ENCODE results near the gene CRYGN.

Gene CRYGN

DNA sequence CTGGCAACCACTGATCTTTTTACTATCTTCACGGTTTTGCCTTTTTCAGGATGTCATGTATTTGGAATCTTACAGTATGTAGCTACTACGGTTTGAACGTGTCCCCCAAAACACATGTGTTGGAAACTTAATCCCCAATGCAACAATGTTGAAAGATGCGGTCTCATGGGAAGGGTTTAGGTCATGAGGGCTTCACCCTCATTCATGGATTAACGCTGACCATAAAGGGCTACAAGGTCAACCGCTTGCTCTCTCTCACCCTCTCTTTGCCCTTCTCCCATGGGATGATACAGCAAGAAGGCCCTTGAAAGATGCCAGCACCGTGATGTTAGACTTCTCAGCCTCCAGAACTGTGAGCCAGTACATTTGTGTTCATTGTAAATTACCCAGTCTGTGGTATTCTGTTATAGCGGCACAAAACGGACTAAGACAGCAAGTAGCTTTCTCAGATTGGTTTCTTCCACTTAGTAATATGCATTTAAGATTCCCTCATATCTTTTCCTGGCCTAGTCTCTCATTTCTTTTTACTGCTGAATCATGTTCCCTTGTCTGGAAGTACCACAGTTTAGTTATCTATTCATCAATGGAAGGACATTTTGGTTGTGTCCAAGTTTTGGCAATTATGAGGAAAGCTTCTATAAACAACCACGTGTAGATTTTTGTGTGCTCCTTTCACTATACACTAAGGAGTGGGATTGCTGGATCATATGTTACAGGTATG, 3.0 kb upstream of the CRYGN start:
- no peak overlapping the region for H3K4me3 ChIP-seq (ENCODE audit: low read length)
- no peak for TF ChIP-seq CTCF (IDR thresholded peaks at IDR 0.05; ENCODE audit: insufficient read depth, low read depth, low read length, missing control alignments)
- no peak for DNase-seq (ENCODE audit: low read depth)

DNA sequence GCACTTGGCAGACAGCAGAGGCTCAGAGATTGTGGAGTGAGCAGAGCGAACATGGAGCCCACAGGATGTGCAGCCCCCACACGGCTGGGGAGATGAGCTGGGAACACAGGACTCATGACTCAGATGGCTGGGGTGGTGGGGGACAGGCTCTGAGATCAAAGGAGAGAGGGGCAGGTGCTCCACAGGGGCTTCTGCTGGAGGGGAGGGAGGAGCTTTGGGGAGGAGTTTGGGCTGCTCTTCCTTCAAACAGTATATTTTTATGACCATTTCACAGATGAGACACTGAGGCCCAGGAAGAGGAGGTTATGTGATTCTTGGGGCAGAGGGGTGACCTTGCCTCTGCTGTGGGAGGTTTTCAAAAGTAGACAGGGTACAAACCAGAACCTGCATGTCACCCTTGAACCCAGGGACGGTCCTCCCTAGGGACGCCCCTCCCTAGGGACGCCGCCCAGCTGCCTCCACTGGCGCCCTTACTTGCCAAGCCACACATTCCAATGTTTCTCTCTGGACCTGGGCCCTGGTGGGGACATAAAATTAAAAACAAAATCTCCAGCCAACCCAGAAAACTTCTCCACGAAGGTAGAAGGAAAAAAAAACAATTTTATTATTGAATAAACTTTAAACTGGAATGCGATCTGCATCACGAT, 981 bp upstream of the CRYGN start:
- TF ChIP-seq CTCF (IDR thresholded peaks at IDR 0.05; ENCODE audit: insufficient read depth, low read depth, low read length, missing control alignments), result no peak
- no peak for DNase-seq (ENCODE audit: low read depth)
- H3K4me3 ChIP-seq (ENCODE audit: low read length), result no peak overlapping the region

GRCh38 chr7:151438864-151439601, 908 bp downstream of the CRYGN start:
- DNase-seq (ENCODE audit: low read depth), result no peak
- no peak overlapping the region for H3K4me3 ChIP-seq (ENCODE audit: low read length)
- no peak for TF ChIP-seq CTCF (IDR thresholded peaks at IDR 0.05; ENCODE audit: insufficient read depth, low read depth, low read length, missing control alignments)

DNA sequence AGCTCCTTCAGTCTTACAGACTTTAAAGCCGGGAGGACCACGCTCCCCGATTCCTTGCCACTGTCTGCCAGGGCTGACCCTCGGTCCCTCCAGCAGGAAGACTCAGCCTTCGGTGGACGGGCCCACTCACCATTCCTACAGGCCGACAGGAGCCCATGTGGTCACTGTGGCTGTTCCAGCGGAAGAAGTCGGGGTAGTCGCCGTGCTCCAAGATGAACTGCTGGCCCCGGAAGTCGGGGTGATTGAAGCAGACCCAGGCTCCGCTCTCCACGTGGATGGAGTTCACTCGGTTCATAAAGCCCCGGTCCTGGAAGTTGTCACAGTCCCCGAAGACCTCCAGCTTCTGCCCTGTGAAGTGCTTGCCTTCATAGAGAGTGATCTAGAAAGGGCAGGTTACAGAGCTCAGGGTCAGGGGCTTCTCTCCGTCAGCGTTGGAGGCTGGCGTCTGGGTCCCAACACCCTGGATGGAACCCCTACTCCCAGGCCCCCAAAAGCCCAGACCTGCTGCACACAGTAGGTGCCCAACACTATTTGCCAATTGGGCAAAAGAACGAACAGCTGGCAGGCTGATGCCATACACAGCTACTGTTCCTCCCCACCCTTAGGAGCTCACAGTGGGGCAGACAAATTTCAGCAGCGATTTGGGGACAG, 1.9 kb downstream of the CRYGN start:
- DNase-seq (ENCODE audit: low read depth), result no peak
- H3K4me3 ChIP-seq (ENCODE audit: low read length), result no peak overlapping the region
- no peak for TF ChIP-seq CTCF (IDR thresholded peaks at IDR 0.05; ENCODE audit: insufficient read depth, low read depth, low read length, missing control alignments)

DNA sequence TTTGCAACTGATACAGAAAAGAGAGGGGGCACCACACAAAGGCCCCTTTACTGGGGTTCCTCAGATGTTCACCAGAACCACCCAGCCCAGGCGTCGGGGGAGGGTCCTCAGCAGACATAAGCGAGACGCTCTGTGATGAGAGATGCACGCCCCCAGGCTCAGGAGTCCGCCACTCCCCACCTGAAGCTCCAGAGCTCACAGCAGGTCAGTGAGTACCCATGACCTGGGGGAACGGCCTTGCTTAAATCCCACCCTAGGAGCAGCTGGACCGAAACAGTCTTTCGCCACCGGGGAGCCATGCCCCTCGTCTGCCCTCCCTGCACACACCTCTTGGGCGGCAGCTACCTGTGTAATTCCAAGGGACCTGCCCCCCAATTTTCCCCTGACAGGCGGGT, 2.8 kb downstream of the CRYGN start:
- DNase-seq (ENCODE audit: low read depth), result no peak
- no peak for TF ChIP-seq CTCF (IDR thresholded peaks at IDR 0.05; ENCODE audit: insufficient read depth, low read depth, low read length, missing control alignments)
- no peak overlapping the region for H3K4me3 ChIP-seq (ENCODE audit: low read length)

DNA sequence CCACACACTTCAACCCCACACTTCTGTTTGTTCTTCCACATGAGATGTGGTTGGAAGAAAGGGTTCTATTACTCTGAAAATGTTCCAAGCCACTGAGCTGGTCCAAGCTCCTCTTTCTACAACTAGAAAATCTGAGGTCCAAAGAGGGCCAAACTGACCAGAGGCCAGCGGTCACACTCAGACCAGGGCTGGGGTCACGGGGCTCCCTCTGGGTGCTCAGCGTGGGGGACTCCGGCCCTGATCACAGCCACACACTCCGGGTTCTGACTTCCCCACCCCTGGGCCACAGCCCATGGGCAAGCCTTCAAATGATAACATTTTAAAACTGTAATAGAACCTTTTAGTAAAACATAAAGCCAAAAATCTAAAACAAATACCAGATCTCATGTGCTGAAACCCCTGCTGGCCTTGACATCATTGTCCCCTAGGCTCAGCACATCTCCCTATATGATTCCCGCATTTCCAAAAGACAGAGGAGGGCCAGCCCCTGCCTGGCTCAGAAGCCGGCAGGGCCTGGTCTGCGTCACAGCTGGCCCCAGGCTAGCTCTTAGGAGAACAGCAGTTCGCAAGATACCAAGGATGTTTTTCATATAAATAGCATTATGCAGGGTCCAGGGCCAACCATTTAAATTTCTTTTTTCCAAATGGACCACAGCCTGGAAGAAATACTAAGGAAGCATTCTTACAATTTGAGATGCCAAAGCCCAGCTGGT, 3.3 kb downstream of the CRYGN start:
- TF ChIP-seq CTCF (IDR thresholded peaks at IDR 0.05; ENCODE audit: insufficient read depth, low read depth, low read length, missing control alignments), result no peak
- no peak for DNase-seq (ENCODE audit: low read depth)
- H3K4me3 ChIP-seq (ENCODE audit: low read length), result no peak overlapping the region
